Lower leg skin (tissue), 3 donors: Measurements from ENCODE around the gene MAPKAPK2.

Experiments
- CTCF ChIP-seq, 3 donors: fragments of 450-650 bp; IDR thresholded peaks; one replicate each; pipeline ENCODE4 v1.5.1; 2016; ENCODE audit warnings: antibody characterized with exemption in 3 of 3, mild to moderate bottlenecking in 3 of 3, moderate library complexity in 2 of 3
- POLR2A ChIP-seq, 2 donors: fragments of 450-650 bp; IDR thresholded peaks; one replicate each; pipeline ENCODE4 v1.6.1; 2016 to 2017; ENCODE audit warnings: antibody characterized with exemption in 2 of 2, mild to moderate bottlenecking in 1 of 2, moderate library complexity in 1 of 2

- TF ChIP-seq CTCF (IDR thresholded peaks at IDR 0.05) (no peak), POLR2A (IDR thresholded peaks at IDR 0.05) (no peak)
Measured at GRCh38 chr1:206685334-206685768, 646 bp downstream of the MAPKAPK2 start.
